OCI-LY7 (cell line): ENCODE results near the gene TSPAN7.

Experiments
- CTCF ChIP-seq: fragments of 200-600 bp; sonication (generic); conservative IDR thresholded peaks from 2 replicates; pipeline ENCODE4 v1.5.1; 2014; ENCODE audit warnings: mild to moderate bottlenecking, antibody characterized with exemption, low read length, moderate library complexity, mixed read lengths
- EZH2phosphoT487 ChIP-seq: fragments of 200-600 bp; sonication (generic); IDR thresholded peaks from 2 replicates; pipeline ENCODE4 v1.6.1; 2018; ENCODE audit warnings: low read depth, borderline replicate concordance, mild to moderate bottlenecking, mixed run types, antibody characterized with exemption, low read length, moderate library complexity, mixed read lengths

- TF ChIP-seq CTCF (no peak), EZH2phosphoT487 (no peak)
Observed at GRCh38 chrX:38657562-38657961, 96.2 kb downstream of the TSPAN7 start.
